ENCODE measurements around the gene PCDH7.

PCDH7 gene

GRCh38 chr4:30728311-30728710 is 8.1 kb downstream of the PCDH7 start:
- FAIRE-seq: no peak

GRCh38 chr4:30743897-30744296 is 23.7 kb downstream of the PCDH7 start:
- FAIRE-seq: no peak

- no peak for FAIRE-seq
Observed at GRCh38 chr4:30744386-30744785, 24.2 kb downstream of the PCDH7 start.

- FAIRE-seq: no peak
Observed at GRCh38 chr4:30744957-30745640, 24.9 kb downstream of the PCDH7 start.

GRCh38 chr4:30746735-30747134 is 26.6 kb downstream of the PCDH7 start:
- FAIRE-seq: no peak

- FAIRE-seq: no peak
Observed at GRCh38 chr4:30753316-30753715, 33.1 kb downstream of the PCDH7 start.

GRCh38 chr4:30754021-30754420 is 33.9 kb downstream of the PCDH7 start:
- no peak for FAIRE-seq

- FAIRE-seq: no peak
Observed at GRCh38 chr4:30755346-30755745, 35.2 kb downstream of the PCDH7 start.

GRCh38 chr4:30756553-30756952 is 36.4 kb downstream of the PCDH7 start:
- FAIRE-seq: no peak

- no peak for FAIRE-seq
Observed at GRCh38 chr4:30757357-30757756, 37.2 kb downstream of the PCDH7 start.

GRCh38 chr4:30760551-30760950 is 40.4 kb downstream of the PCDH7 start:
- FAIRE-seq: no peak

- no peak for FAIRE-seq
Observed at GRCh38 chr4:30763321-30763727, 43.2 kb downstream of the PCDH7 start.

GRCh38 chr4:30765022-30765421 is 44.9 kb downstream of the PCDH7 start:
- FAIRE-seq: no peak

GRCh38 chr4:30767147-30767845 is 47.1 kb downstream of the PCDH7 start:
- no peak for FAIRE-seq

GRCh38 chr4:30768277-30768676 is 48.1 kb downstream of the PCDH7 start:
- no peak for FAIRE-seq

- FAIRE-seq: no peak
Observed at GRCh38 chr4:30769093-30769492, 48.9 kb downstream of the PCDH7 start.

- FAIRE-seq: no peak
Observed at GRCh38 chr4:30770049-30770549, 49.9 kb downstream of the PCDH7 start.

- FAIRE-seq: no peak
Observed at GRCh38 chr4:30770812-30771211, 50.6 kb downstream of the PCDH7 start.

- FAIRE-seq: no peak
Observed at GRCh38 chr4:30776451-30776850, 56.3 kb downstream of the PCDH7 start.

GRCh38 chr4:30776921-30777415 is 56.8 kb downstream of the PCDH7 start:
- no peak for FAIRE-seq
